ENCODE measurements around the gene HUWE1.

HUWE1 gene

GRCh38 chrX:53684415-53685192 lies 1.9 kb downstream of the HUWE1 start:
- DNase-seq = no peak

DNA sequence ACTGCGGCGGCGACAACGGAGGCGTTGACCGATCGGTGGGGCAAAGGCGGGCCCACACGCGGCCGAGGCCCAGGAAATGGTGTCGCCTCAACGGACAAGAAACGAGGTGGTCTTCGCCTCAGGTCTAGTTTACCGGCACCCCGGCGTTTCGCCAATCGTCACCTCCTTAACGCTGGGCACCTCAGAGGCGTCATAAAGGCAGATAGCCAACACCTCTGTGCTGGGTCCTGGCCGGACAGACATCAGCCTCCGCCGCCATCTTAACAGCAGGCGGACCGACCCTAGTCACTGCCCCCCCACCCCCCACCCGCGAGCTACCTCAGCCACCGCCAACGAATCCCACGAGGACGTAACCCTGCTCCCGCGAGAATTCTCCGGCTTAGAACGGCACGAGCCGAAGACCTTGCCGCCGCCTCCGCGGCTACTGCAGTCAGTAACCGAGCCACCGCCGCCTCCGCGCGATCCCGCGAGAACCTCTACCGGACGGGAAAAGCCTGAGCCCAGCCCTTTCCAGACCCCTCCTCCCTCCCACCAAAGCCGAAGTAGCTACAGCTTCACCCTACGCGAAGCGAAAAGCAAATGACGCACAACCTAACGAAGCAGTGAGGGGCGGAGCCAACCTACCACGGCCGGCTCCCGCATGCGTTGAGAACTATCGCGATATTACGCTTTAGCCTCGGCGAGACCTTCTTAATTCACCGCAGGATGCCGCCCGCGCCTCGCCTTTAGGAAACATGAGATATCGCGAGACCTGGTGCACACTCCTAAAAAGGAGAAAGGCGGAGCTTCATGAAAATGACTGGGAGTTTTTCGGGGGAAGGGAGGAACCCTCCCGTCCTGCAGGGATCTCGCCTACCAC lies 2.7 kb downstream of the HUWE1 start:
- DNase-seq = peak; percentile 7

- no peak for DNase-seq
Observed at GRCh38 chrX:53682885-53683555, 3.5 kb downstream of the HUWE1 start.

GRCh38 chrX:53681661-53682060 lies 4.9 kb downstream of the HUWE1 start:
- DNase-seq = no peak

- DNase-seq = no peak
Observed at GRCh38 chrX:53678667-53679066, 7.9 kb downstream of the HUWE1 start.

DNA sequence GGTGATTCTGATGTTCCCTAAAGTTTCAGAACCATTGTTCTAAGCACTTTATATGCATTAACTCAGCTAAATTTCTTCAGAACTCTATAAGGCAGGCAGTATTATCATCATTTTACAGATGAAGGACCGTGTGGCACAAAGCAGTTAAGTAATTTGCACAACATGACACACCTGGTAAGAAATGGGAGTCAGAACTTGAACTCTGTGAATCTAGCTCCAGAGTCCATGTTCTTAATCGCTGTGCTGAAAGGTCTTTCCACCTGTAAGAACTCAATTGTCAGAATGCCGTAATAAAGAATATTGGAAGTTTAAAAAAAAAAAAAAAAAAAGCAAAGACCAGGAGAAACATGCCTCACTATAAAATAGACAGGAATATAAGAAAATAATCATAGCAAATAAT lies 9.2 kb downstream of the HUWE1 start:
- DNase-seq = no peak

DNA sequence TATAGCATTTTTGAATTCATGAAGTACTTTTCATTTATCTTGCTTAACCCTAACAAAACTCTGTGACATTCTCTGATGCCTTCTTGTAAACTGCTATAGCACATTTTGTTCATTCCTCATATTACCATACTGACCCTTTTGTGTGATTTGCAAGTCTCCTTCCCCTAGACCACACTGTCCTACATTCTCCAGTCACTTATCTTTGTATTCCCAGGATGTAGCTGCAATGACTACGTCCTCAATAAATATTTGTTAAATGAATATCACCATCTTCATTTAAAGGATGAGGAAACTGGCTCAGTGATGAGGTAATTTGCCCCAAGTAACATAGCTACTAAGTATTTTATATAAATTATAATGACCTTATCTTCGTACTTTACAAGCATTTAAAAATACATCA lies 11.9 kb downstream of the HUWE1 start:
- DNase-seq = no peak

DNA sequence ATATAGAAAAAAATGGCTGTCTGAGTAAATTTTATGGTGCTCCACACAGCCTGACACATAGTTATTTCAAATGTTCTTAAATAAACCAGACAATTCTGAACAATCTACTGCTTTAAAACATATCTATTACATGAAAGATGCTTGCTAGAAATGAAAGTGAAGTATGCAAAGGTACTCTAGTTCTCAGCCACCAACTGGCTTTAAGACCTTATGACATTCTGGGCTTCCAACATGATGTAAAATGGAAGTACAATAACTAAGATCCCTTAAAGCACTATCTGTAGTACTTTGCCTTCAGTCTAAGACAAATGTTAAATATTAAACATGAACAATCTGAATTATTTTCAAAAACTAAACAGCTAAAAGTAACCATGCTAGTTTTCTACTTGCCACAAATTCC lies 17.3 kb downstream of the HUWE1 start:
- DNase-seq = no peak

DNA sequence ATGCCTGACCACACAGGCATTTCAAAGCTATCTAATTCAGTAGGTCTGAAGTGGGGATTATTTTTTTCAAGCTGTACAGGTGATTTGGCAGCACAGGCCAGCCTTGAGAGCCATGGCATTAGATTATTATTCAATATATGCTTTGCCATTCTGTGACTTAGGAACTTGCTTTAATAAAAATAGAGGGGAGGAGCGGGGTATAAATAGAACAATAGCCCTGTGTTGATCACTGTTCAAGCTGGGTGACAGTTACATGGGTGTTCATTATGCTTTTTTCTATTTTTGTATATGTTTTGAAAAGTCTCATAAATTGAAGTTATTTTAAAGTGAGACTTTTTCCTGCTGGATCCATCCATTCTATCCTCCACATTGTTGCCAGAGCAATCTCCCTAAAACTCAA lies 20.3 kb downstream of the HUWE1 start:
- no peak for DNase-seq

DNA sequence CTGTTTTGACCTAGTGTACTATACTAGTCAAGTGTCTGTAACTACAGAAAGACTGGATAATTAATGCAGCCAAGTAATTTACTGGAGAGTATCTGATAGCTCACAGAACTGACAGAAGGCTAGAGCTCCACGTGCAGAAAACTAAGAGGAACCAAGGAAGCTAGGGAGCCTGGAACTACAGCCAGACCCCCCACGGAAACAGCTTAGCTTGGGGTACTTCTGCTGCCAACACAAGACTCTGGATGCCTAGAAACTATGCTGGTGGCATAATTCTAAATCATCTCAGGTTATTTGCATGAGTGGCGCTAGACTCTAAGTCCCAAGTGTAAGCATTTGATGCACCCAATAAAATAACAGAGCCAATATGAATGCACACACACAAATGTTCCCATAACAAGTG lies 26.5 kb downstream of the HUWE1 start:
- DNase-seq = no peak

- DNase-seq = no peak
Observed at GRCh38 chrX:53659039-53659438, 27.5 kb downstream of the HUWE1 start.

GRCh38 chrX:53656845-53657244 lies 29.7 kb downstream of the HUWE1 start:
- DNase-seq = no peak

DNA sequence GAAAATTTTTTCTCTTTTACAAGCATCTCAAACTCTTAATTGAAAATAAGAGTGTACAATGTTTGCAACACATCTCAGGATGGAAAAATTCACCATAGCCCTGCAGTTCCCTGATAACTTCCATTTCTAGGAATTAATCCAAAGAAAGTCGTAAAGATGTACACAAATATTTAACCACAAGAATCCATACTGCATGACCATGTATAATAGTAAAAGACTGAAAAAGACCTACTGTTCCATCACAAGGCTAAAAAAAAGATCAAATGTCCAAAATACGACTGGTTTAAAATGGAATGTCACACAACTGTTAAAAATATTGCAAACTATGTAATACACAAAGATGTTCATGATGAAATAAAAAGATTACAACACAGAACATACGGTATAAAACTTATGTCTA lies 32.1 kb downstream of the HUWE1 start:
- no peak for DNase-seq

- DNase-seq = no peak
Observed at GRCh38 chrX:53644751-53645150, 41.8 kb downstream of the HUWE1 start.

GRCh38 chrX:53642337-53642736 lies 44.2 kb downstream of the HUWE1 start:
- no peak for DNase-seq

GRCh38 chrX:53639257-53639656 lies 47.3 kb downstream of the HUWE1 start:
- DNase-seq = no peak

- DNase-seq = no peak
Observed at GRCh38 chrX:53637479-53637878, 49.0 kb downstream of the HUWE1 start.

GRCh38 chrX:53631156-53631555 lies 55.4 kb downstream of the HUWE1 start:
- no peak for DNase-seq

GRCh38 chrX:53630261-53630660 lies 56.3 kb downstream of the HUWE1 start:
- DNase-seq = no peak

GRCh38 chrX:53622431-53622830 lies 64.1 kb downstream of the HUWE1 start:
- no peak for DNase-seq

- DNase-seq = no peak
Observed at GRCh38 chrX:53621418-53621986, 65.0 kb downstream of the HUWE1 start.

DNA sequence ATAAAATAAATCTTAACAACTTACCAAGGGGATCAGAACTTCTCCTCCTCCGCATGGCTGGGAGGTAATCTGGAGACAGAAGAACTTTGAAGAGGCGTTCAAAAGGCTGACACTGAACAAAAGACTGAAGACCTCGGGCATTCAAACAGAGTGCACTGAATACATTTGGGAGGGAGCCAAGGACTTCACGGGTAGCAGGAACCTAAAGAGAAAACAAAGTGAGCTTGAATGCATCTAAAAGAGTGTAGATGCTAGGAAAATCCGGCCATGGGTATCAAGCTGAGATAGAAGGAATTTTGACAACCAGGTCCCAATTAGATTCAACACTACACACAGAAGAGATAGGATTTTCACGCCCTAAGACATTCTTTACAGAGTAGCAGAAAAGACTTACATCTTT lies 69.6 kb downstream of the HUWE1 start:
- DNase-seq = no peak

DNA sequence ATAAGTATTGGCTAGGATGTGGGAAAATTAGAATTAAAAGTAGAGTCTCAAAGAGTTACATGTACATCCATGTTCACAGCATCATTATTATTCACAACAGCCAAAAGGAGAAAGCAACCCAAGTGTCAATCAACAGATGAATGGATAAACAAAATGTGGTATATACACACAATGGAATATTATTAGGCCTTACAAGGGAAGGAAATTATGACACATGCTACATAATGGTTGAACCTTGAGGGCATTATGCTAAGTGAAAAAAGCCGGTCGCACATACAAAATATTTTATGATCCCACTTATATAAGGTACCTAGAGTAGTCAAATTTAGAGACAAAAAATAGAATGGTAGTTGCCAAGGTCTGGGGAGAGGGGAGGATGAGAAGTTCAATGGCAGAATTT lies 80.1 kb downstream of the HUWE1 start:
- no peak for DNase-seq
